ENCODE measurements around the gene IZUMO1. TPM values are rescaled to one million over a fixed set of nuclear protein-coding genes. Genes with fewer than 3 reads are reported as not detected.
A peak's percentile ranks its signal among the peaks of the same experiment; 100 is the strongest.
"Not testable (repeated sequence)": the region's sequence is repeated elsewhere in the genome, so short reads cannot be mapped to it uniquely, and the experiment has no call there.

IZUMO1 gene
- polyA plus RNA-seq, 1 experiment, result not detected

GRCh38 chr19:48793271-48793670 lies 46.6 kb upstream of the IZUMO1 start:
- Histone ChIP-seq H3K4me3 (ENCODE audit: low read depth, low read length) (no peak overlapping the region), H3K9me3 (ENCODE audit: control insufficient read depth, insufficient read depth, low read length) (no peaks in the 10 kb centered on the region), H3K27ac (ENCODE audit: low read depth, low read length) (no peak overlapping the region), H3K27me3 (ENCODE audit: control insufficient read depth, insufficient read depth, low read length) (no peaks in the 10 kb centered on the region)
- ChIA-PET CTCF (interaction anchor here (1.7 to 4.0 kb wide), 3 partner anchors 44 to 177 kb away, joined by 3 to 59 read pairs (median 28); partner anchors contain the start of gene HSD17B14), POLR2A (no interaction called here)
- DNase-seq (ENCODE audit: low read depth, low spot score), result no peak
- no peak for TF ChIP-seq CTCF (IDR thresholded peaks at IDR 0.05; ENCODE audit: low read depth, low read length)

DNA sequence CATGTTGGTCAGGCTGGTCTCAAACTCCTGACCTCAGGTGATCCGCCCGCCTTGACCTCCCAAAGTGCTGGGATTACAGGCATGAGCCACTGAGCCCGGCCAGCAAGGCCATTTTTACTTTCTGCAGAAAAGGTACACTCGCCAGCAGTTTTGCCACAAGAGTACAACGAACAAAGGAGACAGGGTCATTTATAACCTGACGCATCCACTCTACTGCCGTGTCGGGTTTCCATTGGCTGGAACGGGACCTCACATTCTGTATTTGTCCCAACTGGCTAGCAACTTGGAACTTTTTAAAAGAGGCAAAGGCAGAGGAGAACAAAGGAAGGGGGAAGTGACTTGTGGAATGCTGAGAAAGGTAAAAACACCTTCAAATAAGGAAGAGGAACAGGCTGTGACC lies 40.6 kb upstream of the IZUMO1 start:
- H3K27ac ChIP-seq (ENCODE audit: low read depth, low read length); H3K9me3 ChIP-seq (ENCODE audit: control insufficient read depth, insufficient read depth, low read length); H3K27me3 ChIP-seq (ENCODE audit: control insufficient read depth, insufficient read depth, low read length); DNase-seq (ENCODE audit: low read depth, low spot score); POLR2A ChIA-PET; H3K4me3 ChIP-seq (ENCODE audit: low read depth, low read length): not testable (repeated sequence)
- CTCF ChIA-PET, result interaction anchor here (0.6 to 8.6 kb wide), 30 partner anchors 8 to 212 kb away, joined by 3 to 201 read pairs (median 4); partner anchors contain the start of genes CA11, GYS1, HSD17B14 and PPP1R15A

GRCh38 chr19:48786422-48786821 lies 39.7 kb upstream of the IZUMO1 start:
- not testable (repeated sequence) for H3K4me3 ChIP-seq (ENCODE audit: low read depth, low read length); H3K9me3 ChIP-seq (ENCODE audit: control insufficient read depth, insufficient read depth, low read length); H3K27ac ChIP-seq (ENCODE audit: low read depth, low read length); DNase-seq (ENCODE audit: low read depth, low spot score); H3K27me3 ChIP-seq (ENCODE audit: control insufficient read depth, insufficient read depth, low read length)
- POLR2A ChIA-PET, result interaction anchor here (0.7 kb wide), 2 partner anchors 9 to 184 kb away, joined by 4 to 6 read pairs; no protein-coding TSS in a partner anchor
- CTCF ChIA-PET, result interaction anchor here (1.3 to 8.6 kb wide), 4 partner anchors 9 to 185 kb away, joined by 4 to 201 read pairs (median 24); no protein-coding TSS in a partner anchor

- no peak for DNase-seq (ENCODE audit: low read depth, low spot score)
- CTCF ChIA-PET, result interaction anchor here (0.6 to 8.6 kb wide), 3 partner anchors 52 to 74 kb away, joined by 3 to 201 read pairs (median 8); partner anchors contain the start of gene HSD17B14
Measured at GRCh38 chr19:48784527-48784926, 37.8 kb upstream of the IZUMO1 start.

GRCh38 chr19:48780631-48781391 lies 34.1 kb upstream of the IZUMO1 start:
- Histone ChIP-seq H3K4me3 (ENCODE audit: low read depth, low read length) (no peak overlapping the region), H3K27me3 (ENCODE audit: control insufficient read depth, insufficient read depth, low read length) (peaks cover 4% of the 10 kb centered on the region), H3K27ac (ENCODE audit: low read depth, low read length) (no peak overlapping the region), H3K9me3 (ENCODE audit: control insufficient read depth, insufficient read depth, low read length) (no peaks in the 10 kb centered on the region)
- DNase-seq (ENCODE audit: low read depth, low spot score), result no peak
- ChIA-PET POLR2A (no interaction called here), CTCF (interaction anchor here (1.3 kb wide), 1 partner anchor 64 kb away, joined by 3 read pairs; no protein-coding TSS in a partner anchor)
- TF ChIP-seq CTCF (IDR thresholded peaks at IDR 0.05; ENCODE audit: low read depth, low read length), result no peak

More at GRCh38 chr19:48784527-48784926, 37.8 kb upstream of the IZUMO1 start:
- peak; percentile 20 for TF ChIP-seq CTCF (IDR thresholded peaks at IDR 0.05; ENCODE audit: low read depth, low read length)
- Histone ChIP-seq H3K27ac (ENCODE audit: low read depth, low read length) (no peak overlapping the region), H3K9me3 (ENCODE audit: control insufficient read depth, insufficient read depth, low read length) (no peaks in the 10 kb centered on the region), H3K4me3 (ENCODE audit: low read depth, low read length) (no peak overlapping the region), H3K27me3 (ENCODE audit: control insufficient read depth, insufficient read depth, low read length) (peaks cover 4% of the 10 kb centered on the region)
- POLR2A ChIA-PET, result no interaction called here

DNA sequence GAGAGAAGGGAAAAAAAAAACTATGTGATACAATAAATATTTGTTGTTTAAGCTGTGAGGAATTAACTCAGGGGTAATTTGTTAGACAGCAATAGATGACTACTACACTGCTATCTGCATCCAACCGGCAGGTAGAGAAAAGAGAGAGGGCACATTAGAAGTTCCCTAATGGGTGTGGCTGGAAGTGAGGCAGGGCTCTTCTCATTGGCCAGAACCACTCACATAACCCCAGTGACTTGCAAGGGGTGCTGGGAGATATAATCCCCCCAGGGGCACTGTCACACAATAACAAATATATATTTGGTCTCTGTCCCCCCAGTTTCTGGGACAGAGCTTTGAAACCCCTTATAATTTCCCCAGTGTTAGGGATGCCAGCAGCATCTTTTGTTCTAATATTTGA lies 32.9 kb upstream of the IZUMO1 start:
- H3K27me3 ChIP-seq (ENCODE audit: control insufficient read depth, insufficient read depth, low read length), result peaks cover 4% of the 10 kb centered on the region
- DNase-seq (ENCODE audit: low read depth, low spot score), result no peak
- H3K27ac ChIP-seq (ENCODE audit: low read depth, low read length), result no peak overlapping the region
- ChIA-PET POLR2A (interaction anchor here (0.8 to 1.0 kb wide), 2 partner anchors 92 to 188 kb away, joined by 3 read pairs; no protein-coding TSS in a partner anchor), CTCF (interaction anchor here (0.5 to 1.3 kb wide), 4 partner anchors 8 to 274 kb away, joined by 3 to 4 read pairs (median 3); no protein-coding TSS in a partner anchor)
- no peak overlapping the region for H3K4me3 ChIP-seq (ENCODE audit: low read depth, low read length)
- no peak for TF ChIP-seq CTCF (IDR thresholded peaks at IDR 0.05; ENCODE audit: low read depth, low read length)
- H3K9me3 ChIP-seq (ENCODE audit: control insufficient read depth, insufficient read depth, low read length), result no peaks in the 10 kb centered on the region
